ENCODE measurements around the gene GRK7. TPM values are rescaled to one million over a fixed set of nuclear protein-coding genes. Genes with fewer than 3 reads are reported as not detected.

The GRK7 gene
- polyA plus RNA-seq, 1 of the 3 experiments (the other 2 are of a cell fraction): not detected

GRCh38 chr3:141804778-141805639, 41.8 kb downstream of the GRK7 start (continued):
- no peak for TF ChIP-seq REST (IDR thresholded peaks at IDR 0.05; ENCODE audit: low read depth, low read length)

- H3F3A ChIP-seq (replicated peaks; ENCODE audit: insufficient read depth): no peaks in the 10 kb centered on the region
- no peak for DNase-seq
- POLR2A ChIA-PET: no interaction called here
- peaks cover 4% of the 10 kb centered on the region; the same call in 1 of the 2 replicates for H3K27me3 ChIP-seq (ENCODE audit: insufficient read depth)
- TF ChIP-seq MAX (IDR thresholded peaks at IDR 0.05; ENCODE audit: low read depth) (no peak), RCOR1 (IDR thresholded peaks at IDR 0.05; ENCODE audit: low read length) (no peak), REST (IDR thresholded peaks at IDR 0.05; ENCODE audit: low read depth, low read length) (no peak), ZBTB33 (IDR thresholded peaks at IDR 0.05; ENCODE audit: borderline replicate concordance, low read depth) (no peak), JUND (IDR thresholded peaks at IDR 0.05) (no peak), NFIC (IDR thresholded peaks at IDR 0.05; ENCODE audit: borderline replicate concordance) (no peak), IRF3 (IDR thresholded peaks at IDR 0.05; ENCODE audit: low read depth, low read length) (no peak)
- whole genome bisulfite sequencing (ENCODE audit: low lambda C conversion rate): 54% methylated on average over 7 of the region's 7 CpGs
- H3K9ac ChIP-seq: no peak overlapping the region
- H3K4me3 ChIP-seq (ENCODE audit: low read depth in 2 of 2, low read length in 1 of 2): no peak overlapping the region
- H3K4me1 ChIP-seq (ENCODE audit: control insufficient read depth in 1 of 2, insufficient read depth in 2 of 2, low read depth in 1 of 2, low read length in 1 of 2): no peaks in the 10 kb centered on the region
- H3K27ac ChIP-seq (ENCODE audit: low read depth in 2 of 2, low read length in 1 of 2): no peak overlapping the region
- H3K9me3 ChIP-seq: no peaks in the 10 kb centered on the region
- no peaks in the 10 kb centered on the region for H3K36me3 ChIP-seq (replicated peaks in 1 of 2; ENCODE audit: control insufficient read depth in 1 of 2, insufficient read depth in 2 of 2, low read length in 1 of 2)
- no peaks in the 10 kb centered on the region for H4K20me1 ChIP-seq (ENCODE audit: insufficient read depth)
- no peak overlapping the region for H2AFZ ChIP-seq (ENCODE audit: low read depth)
- CTCF ChIA-PET: no interaction called here
- H3K79me2 ChIP-seq (ENCODE audit: insufficient read depth): no peaks in the 10 kb centered on the region
- H3K9me2 ChIP-seq: no peaks in the 10 kb centered on the region
- H3K4me2 ChIP-seq: no peak overlapping the region
These were observed 44.2 kb downstream of the GRK7 start for GRCh38 chr3:141807277-141808033.
